PC-9 (cell line): ENCODE measurements around the gene CELF1. TPM values are rescaled to one million over a fixed set of nuclear protein-coding genes. Genes with fewer than 3 reads are reported as not detected.

Experiments
- BruUV-seq: library from RNA; stranded (reverse); fragments of 400-500 nt; replicated peaks from 2 replicates; lab custom pipeline; 2021; lab: Mats Ljungman, UMichigan
- CTCF ChIA-PET: fragments of 300-600 bp; sonication (Branson Sonifier 250); formaldehyde crosslinking; loops from one replicate; lab custom pipeline; 2022; ENCODE audit warnings: antibody characterized with exemption; lab: Charles Lee
- POLR2A ChIA-PET: fragments of 300-600 bp; sonication (Branson Sonifier 250); formaldehyde crosslinking; loops from one replicate; lab custom pipeline; 2022; ENCODE audit warnings: antibody characterized with exemption; ENCODE audit not compliant: unreplicated experiment; lab: Charles Lee
- DNase-seq, 2 experiments: peaks; one replicate each; pipeline versions ENCODE4 v3.0.0 to v3.0.0-alpha.2; 2015 to 2022; ENCODE audit warnings: mixed read lengths in 1 of 2
- H2AFZ ChIP-seq: fragments of 200-600 bp; sonication (generic); 2 replicates; pipeline ENCODE4 v1.8.1; 2017; ENCODE audit warnings: antibody characterized with exemption
- H3F3A ChIP-seq: fragments of 200-600 bp; sonication (generic); 2 replicates; pipeline ENCODE4 v1.8.1; 2017; ENCODE audit warnings: antibody characterized with exemption, mild to moderate bottlenecking, low read depth; ENCODE audit not compliant: insufficient read depth
- H3K27ac ChIP-seq: fragments of 200-600 bp; sonication (generic); 2 replicates; pipeline ENCODE4 v1.6.1; 2016; ENCODE audit warnings: mixed run types
- H3K27me3 ChIP-seq: fragments of 200-600 bp; sonication (generic); 2 replicates; pipeline ENCODE4 v1.6.1; 2016; ENCODE audit warnings: low read depth, mixed run types; ENCODE audit not compliant: insufficient read depth
- H3K36me3 ChIP-seq: fragments of 200-600 bp; sonication (generic); 2 replicates; pipeline ENCODE4 v1.6.1; 2016; ENCODE audit warnings: low read depth, mixed run types
- H3K4me1 ChIP-seq: fragments of 200-600 bp; sonication (generic); replicated peaks from 2 replicates; pipeline ENCODE4 v1.6.1; 2016; ENCODE audit warnings: mixed run types; ENCODE audit not compliant: insufficient read depth
- H3K4me2 ChIP-seq: fragments of 200-600 bp; sonication (generic); 2 replicates; pipeline ENCODE4 v1.6.1; 2017; ENCODE audit warnings: mixed run types
- H3K4me3 ChIP-seq: fragments of 200-600 bp; sonication (generic); 2 replicates; pipeline ENCODE4 v1.6.1; 2016; ENCODE audit warnings: mixed run types
- H3K79me2 ChIP-seq: fragments of 200-600 bp; sonication (generic); 2 replicates; pipeline ENCODE4 v1.6.1; 2017; ENCODE audit warnings: low read depth, mixed run types
- H3K9me2 ChIP-seq: fragments of 200-600 bp; sonication (generic); 2 replicates; pipeline ENCODE4 v1.8.1; 2017; ENCODE audit warnings: mild to moderate bottlenecking; ENCODE audit not compliant: insufficient read depth
- H3K9me3 ChIP-seq: fragments of 200-600 bp; sonication (generic); 2 replicates; pipeline ENCODE4 v1.8.1; 2016; ENCODE audit warnings: low read depth; ENCODE audit not compliant: insufficient read depth
- H4K20me1 ChIP-seq: fragments of 200-600 bp; sonication (generic); 2 replicates; pipeline ENCODE4 v1.8.1; 2017; ENCODE audit not compliant: insufficient read depth
- EZH2 ChIP-seq: fragments of 200-600 bp; sonication (generic); IDR thresholded peaks from 2 replicates; pipeline ENCODE4 v1.8.0; 2017; ENCODE audit warnings: antibody characterized with exemption, low read depth
- intact Hi-C: fragments of 100-400 bp; cut with micrococcal nuclease; formaldehyde crosslinking; loops from one replicate; pipeline ENCODE4 v1.10.0; 2022; ENCODE audit not compliant: unreplicated experiment
- total RNA-seq: library from RNA; stranded (reverse); gene quantifications from 2 replicates; pipeline ENCODE4 v1.2.3, GENCODE V29; 2021
- TF ChIP-seq, protein P1 (sequence below): fragments of 200-600 bp; sonication (generic); conservative IDR thresholded peaks from 2 replicates; pipeline ENCODE4 v1.6.1; 2017; ENCODE audit warnings: mixed run types, antibody characterized with exemption, mild to moderate bottlenecking, moderate library complexity

Gene CELF1
- total RNA-seq, 1 experiment from 2014 or later, result 165 TPM

DNA sequence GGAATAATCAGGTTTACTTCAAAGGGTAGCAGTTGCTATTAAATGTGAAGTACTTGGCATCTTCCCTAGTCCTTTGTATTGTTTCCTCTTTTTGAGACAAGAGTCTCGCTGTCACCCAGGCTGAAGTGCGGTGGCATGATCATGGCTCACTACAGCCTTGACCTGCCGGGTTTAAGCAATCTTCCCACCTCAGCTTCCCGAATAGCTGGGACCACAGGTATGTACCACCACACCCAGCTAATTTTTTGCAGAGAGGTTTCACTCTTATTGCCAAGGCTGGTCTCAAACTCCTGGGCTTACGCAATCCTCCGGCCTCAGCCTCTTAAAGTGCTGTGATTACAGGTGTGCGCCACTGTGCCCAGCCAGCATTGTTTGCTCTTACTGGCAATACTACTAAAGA is 67.8 kb downstream of the CELF1 start:
- POLR2A ChIA-PET, result no interaction called here

DNA sequence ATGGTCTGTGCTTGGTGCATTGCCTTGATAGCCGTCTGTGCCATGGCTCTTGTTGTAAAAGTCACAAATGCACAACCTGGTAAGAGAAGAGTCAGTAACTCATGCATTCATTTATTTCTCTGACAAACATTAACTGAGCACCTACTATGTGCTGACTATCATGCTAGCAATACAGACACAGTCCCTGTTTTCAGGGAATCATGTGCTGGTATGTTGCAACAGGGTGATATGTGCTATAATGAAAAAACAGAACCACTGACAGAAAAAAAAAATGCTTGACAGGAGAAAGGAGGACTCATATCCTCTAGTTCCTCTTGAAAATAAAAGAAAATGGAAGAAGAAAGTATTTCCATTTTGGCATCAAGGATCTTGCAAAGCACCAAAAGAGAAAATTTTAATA is 69.5 kb downstream of the CELF1 start:
- intact Hi-C loops, result no loop called here

More for the DNA sequence above, 67.8 kb downstream of the CELF1 start:
- Histone ChIP-seq H2AFZ (no peak overlapping the region), H3K4me2 (no peak overlapping the region), H3K27ac (no peak overlapping the region), H4K20me1 (peaks cover 25% of the 10 kb centered on the region), H3K36me3 (peaks cover 75% of the 10 kb centered on the region), H3K9me2 (no peaks in the 10 kb centered on the region), H3K4me1 (no peaks in the 10 kb centered on the region), H3K27me3 (no peaks in the 10 kb centered on the region), H3F3A (peaks cover 69% of the 10 kb centered on the region), H3K4me3 (no peak overlapping the region), H3K9me3 (no peaks in the 10 kb centered on the region), H3K79me2 (peaks cover 3% of the 10 kb centered on the region; the same call in 1 of the 2 replicates)
- CTCF ChIA-PET, result no interaction called here
- DNase-seq, result peak; percentile 9 to 50
- BruUV-seq, result no TSS peak
- intact Hi-C loops, result no loop called here
- no peak for TF ChIP-seq EZH2
- TF ChIP-seq, protein P1, sequence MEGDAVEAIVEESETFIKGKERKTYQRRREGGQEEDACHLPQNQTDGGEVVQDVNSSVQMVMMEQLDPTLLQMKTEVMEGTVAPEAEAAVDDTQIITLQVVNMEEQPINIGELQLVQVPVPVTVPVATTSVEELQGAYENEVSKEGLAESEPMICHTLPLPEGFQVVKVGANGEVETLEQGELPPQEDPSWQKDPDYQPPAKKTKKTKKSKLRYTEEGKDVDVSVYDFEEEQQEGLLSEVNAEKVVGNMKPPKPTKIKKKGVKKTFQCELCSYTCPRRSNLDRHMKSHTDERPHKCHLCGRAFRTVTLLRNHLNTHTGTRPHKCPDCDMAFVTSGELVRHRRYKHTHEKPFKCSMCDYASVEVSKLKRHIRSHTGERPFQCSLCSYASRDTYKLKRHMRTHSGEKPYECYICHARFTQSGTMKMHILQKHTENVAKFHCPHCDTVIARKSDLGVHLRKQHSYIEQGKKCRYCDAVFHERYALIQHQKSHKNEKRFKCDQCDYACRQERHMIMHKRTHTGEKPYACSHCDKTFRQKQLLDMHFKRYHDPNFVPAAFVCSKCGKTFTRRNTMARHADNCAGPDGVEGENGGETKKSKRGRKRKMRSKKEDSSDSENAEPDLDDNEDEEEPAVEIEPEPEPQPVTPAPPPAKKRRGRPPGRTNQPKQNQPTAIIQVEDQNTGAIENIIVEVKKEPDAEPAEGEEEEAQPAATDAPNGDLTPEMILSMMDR, result no peak

DNA sequence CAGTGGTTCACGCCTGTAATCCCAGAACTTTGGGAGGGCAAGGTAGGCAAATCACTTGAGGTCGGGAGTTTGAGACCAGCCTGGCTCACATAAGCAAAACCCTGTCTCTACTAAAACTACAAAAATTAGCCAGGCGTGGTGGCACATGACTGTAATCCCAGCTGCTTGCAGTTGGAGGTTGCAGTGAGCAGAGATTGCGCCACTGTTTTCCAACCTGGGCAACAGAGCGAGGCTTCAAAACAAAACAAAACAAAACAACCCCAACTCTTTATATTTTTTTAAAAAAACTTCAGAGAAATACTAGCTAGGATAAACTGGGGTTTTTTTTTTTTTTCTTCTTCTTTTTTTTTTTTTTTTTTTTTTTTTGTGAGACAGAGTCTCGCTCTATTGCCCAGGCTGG is 72.2 kb downstream of the CELF1 start:
- no peak overlapping the region for H3K27ac ChIP-seq

More for the DNA sequence above, 69.5 kb downstream of the CELF1 start:
- ChIA-PET CTCF (no interaction called here), POLR2A (no interaction called here)
- no peaks in the 10 kb centered on the region for H3K4me1 ChIP-seq
- H3K27me3 ChIP-seq, result no peaks in the 10 kb centered on the region
- no peak overlapping the region for H3K27ac ChIP-seq
- H3K79me2 ChIP-seq, result peaks cover 3% of the 10 kb centered on the region; the same call in 1 of the 2 replicates
- H2AFZ ChIP-seq, result no peak overlapping the region
- H3K9me2 ChIP-seq, result no peaks in the 10 kb centered on the region
- no peak for DNase-seq
- H3K9me3 ChIP-seq, result no peaks in the 10 kb centered on the region
- H3K4me3 ChIP-seq, result no peak overlapping the region
- peaks cover 16% of the 10 kb centered on the region for H4K20me1 ChIP-seq
- peaks cover 64% of the 10 kb centered on the region; the same call in 1 of the 2 replicates for H3F3A ChIP-seq
- peaks cover 81% of the 10 kb centered on the region for H3K36me3 ChIP-seq
- no peak overlapping the region for H3K4me2 ChIP-seq
- TF ChIP-seq, protein P1, result no peak
- no peak for TF ChIP-seq EZH2
- BruUV-seq, result no TSS peak

More for the DNA sequence above, 72.2 kb downstream of the CELF1 start:
- no peak for DNase-seq
- no peaks in the 10 kb centered on the region; the same call in none of the 2 replicates for H4K20me1 ChIP-seq
- no peaks in the 10 kb centered on the region for H3K9me3 ChIP-seq
- H3K27me3 ChIP-seq, result no peaks in the 10 kb centered on the region
- H3K9me2 ChIP-seq, result no peaks in the 10 kb centered on the region
- H3K79me2 ChIP-seq, result peaks cover 3% of the 10 kb centered on the region; the same call in 1 of the 2 replicates
- peaks cover 46% of the 10 kb centered on the region; the same call in 1 of the 2 replicates for H3F3A ChIP-seq
- intact Hi-C loops, result no loop called here
- no peaks in the 10 kb centered on the region for H3K4me1 ChIP-seq
- no TSS peak for BruUV-seq
- no peak overlapping the region for H3K4me2 ChIP-seq
- TF ChIP-seq, protein P1, result no peak
- TF ChIP-seq EZH2, result no peak
- CTCF ChIA-PET, result no interaction called here
- H2AFZ ChIP-seq, result no peak overlapping the region
- H3K4me3 ChIP-seq, result no peak overlapping the region
- H3K36me3 ChIP-seq, result peaks cover 71% of the 10 kb centered on the region
- POLR2A ChIA-PET, result interaction anchor here (0.7 kb wide), 1 partner anchor 223 kb away, joined by 10 read pairs; no protein-coding TSS in a partner anchor
